Measurements from ENCODE around the gene SYNM.

The SYNM gene

GRCh38 chr15:99076555-99077308, 28.1 kb upstream of the SYNM start:
- FAIRE-seq (peak; percentile 93), DNase-seq (ENCODE audit: extremely low spot score, insufficient read length, low read depth) (no peak)

GRCh38 chr15:99082798-99083197, 22.1 kb upstream of the SYNM start:
- no peak for FAIRE-seq
- no peak for DNase-seq (ENCODE audit: extremely low spot score, insufficient read length, low read depth)

- no peak for FAIRE-seq
- DNase-seq (ENCODE audit: extremely low spot score, insufficient read length, low read depth) = no peak
Observed at GRCh38 chr15:99084965-99085364, 19.9 kb upstream of the SYNM start.

- DNase-seq (ENCODE audit: extremely low spot score, insufficient read length, low read depth) (no peak), FAIRE-seq (no peak)
Observed at GRCh38 chr15:99085413-99086326, 19.2 kb upstream of the SYNM start.

GRCh38 chr15:99086327-99086667, 18.6 kb upstream of the SYNM start:
- DNase-seq (ENCODE audit: extremely low spot score, insufficient read length, low read depth) (no peak), FAIRE-seq (no peak)

GRCh38 chr15:99087405-99087943, 17.4 kb upstream of the SYNM start:
- FAIRE-seq = no peak
- DNase-seq (ENCODE audit: extremely low spot score, insufficient read length, low read depth) = no peak

GRCh38 chr15:99090011-99090699, 14.7 kb upstream of the SYNM start:
- peak; percentile 97 for FAIRE-seq
- DNase-seq (ENCODE audit: extremely low spot score, insufficient read length, low read depth) = no peak

GRCh38 chr15:99090938-99091337, 13.9 kb upstream of the SYNM start:
- no peak for FAIRE-seq
- DNase-seq (ENCODE audit: extremely low spot score, insufficient read length, low read depth) = no peak

GRCh38 chr15:99092554-99093172, 12.2 kb upstream of the SYNM start:
- FAIRE-seq (no peak), DNase-seq (ENCODE audit: extremely low spot score, insufficient read length, low read depth) (no peak)

- DNase-seq (ENCODE audit: extremely low spot score, insufficient read length, low read depth) (no peak), FAIRE-seq (no peak)
Observed at GRCh38 chr15:99095626-99096025, 9.3 kb upstream of the SYNM start.

GRCh38 chr15:99096173-99096893, 8.5 kb upstream of the SYNM start:
- DNase-seq (ENCODE audit: extremely low spot score, insufficient read length, low read depth) (no peak), FAIRE-seq (no peak)

GRCh38 chr15:99096894-99097426, 7.9 kb upstream of the SYNM start:
- DNase-seq (ENCODE audit: extremely low spot score, insufficient read length, low read depth) (no peak), FAIRE-seq (no peak)

- DNase-seq (ENCODE audit: extremely low spot score, insufficient read length, low read depth) = no peak
- no peak for FAIRE-seq
Observed at GRCh38 chr15:99097441-99098410, 7.2 kb upstream of the SYNM start.

- DNase-seq (ENCODE audit: extremely low spot score, insufficient read length, low read depth) (no peak), FAIRE-seq (no peak)
Observed at GRCh38 chr15:99098426-99098825, 6.5 kb upstream of the SYNM start.

GRCh38 chr15:99098991-99099390, 5.9 kb upstream of the SYNM start:
- DNase-seq (ENCODE audit: extremely low spot score, insufficient read length, low read depth) (no peak), FAIRE-seq (no peak)

- DNase-seq (ENCODE audit: extremely low spot score, insufficient read length, low read depth) (no peak), FAIRE-seq (no peak)
Observed at GRCh38 chr15:99099661-99100060, 5.2 kb upstream of the SYNM start.

- DNase-seq (ENCODE audit: extremely low spot score, insufficient read length, low read depth) = no peak
- FAIRE-seq = peak; percentile 67
Observed at GRCh38 chr15:99100245-99101173, 4.4 kb upstream of the SYNM start.
